A549 treated with dexamethasone at 1 μM for 4 hours (cell line): ENCODE data around the gene ATP9B. TPM values are rescaled to one million over a fixed set of nuclear protein-coding genes. Genes with fewer than 3 reads are reported as not detected.

Source experiments
- total RNA-seq: library from RNA; stranded (reverse); fragments of 200-300 nt; extraction: Qiagen RNA extraction; gene quantifications from 5 replicates; pipeline ENCODE4 v1.2.3, GENCODE V29; 2022

ATP9B gene, protein sequence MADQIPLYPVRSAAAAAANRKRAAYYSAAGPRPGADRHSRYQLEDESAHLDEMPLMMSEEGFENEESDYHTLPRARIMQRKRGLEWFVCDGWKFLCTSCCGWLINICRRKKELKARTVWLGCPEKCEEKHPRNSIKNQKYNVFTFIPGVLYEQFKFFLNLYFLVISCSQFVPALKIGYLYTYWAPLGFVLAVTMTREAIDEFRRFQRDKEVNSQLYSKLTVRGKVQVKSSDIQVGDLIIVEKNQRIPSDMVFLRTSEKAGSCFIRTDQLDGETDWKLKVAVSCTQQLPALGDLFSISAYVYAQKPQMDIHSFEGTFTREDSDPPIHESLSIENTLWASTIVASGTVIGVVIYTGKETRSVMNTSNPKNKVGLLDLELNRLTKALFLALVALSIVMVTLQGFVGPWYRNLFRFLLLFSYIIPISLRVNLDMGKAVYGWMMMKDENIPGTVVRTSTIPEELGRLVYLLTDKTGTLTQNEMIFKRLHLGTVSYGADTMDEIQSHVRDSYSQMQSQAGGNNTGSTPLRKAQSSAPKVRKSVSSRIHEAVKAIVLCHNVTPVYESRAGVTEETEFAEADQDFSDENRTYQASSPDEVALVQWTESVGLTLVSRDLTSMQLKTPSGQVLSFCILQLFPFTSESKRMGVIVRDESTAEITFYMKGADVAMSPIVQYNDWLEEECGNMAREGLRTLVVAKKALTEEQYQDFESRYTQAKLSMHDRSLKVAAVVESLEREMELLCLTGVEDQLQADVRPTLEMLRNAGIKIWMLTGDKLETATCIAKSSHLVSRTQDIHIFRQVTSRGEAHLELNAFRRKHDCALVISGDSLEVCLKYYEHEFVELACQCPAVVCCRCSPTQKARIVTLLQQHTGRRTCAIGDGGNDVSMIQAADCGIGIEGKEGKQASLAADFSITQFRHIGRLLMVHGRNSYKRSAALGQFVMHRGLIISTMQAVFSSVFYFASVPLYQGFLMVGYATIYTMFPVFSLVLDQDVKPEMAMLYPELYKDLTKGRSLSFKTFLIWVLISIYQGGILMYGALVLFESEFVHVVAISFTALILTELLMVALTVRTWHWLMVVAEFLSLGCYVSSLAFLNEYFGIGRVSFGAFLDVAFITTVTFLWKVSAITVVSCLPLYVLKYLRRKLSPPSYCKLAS
- total RNA-seq: 12.6 to 21.0 TPM (median 16.9 TPM) in 5 replicates

DNA sequence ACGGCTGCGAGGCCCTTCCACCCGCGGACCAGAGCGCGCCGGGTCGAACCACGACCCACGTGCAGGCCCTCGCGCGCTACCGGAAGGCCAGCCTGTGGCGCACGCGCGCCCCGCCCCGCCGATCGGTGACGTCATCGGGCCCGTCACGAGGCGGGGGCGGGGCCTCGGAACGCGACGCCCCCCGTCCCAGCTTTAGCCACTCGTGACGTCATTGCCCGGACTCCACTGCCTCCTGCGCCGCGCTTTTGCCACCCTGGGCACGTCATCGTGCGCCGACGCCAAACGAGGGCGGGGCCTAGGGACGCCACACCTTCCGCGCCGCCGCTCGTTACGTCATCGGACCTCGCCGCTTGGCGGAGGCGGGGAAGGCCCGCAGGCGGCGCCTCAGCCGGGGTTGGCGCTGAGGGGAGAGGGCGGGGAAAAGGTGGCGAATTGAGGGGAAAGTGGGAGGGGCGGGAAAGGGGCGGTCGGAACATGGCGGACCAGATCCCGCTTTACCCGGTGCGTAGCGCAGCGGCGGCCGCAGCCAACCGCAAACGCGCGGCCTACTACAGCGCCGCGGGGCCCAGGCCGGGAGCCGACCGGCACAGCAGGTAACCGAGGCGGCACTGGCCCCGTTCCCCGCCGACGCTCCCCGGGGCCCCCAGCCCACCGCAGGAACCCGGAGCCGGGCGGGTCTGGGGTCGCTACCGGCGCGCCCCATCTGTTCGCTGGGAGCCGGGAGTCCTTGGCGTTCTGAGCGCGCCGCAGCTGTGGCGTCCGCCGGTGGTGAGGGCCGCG, at the start of gene ATP9B:
TSS of gene ATP9B (plus strand) at position 458 of the 780 bp plus-strand sequence. CDS start at position 475, 17 bp downstream.

GRCh38 chr18:79395761-79396404, 326.7 kb downstream of the ATP9B start, which contains the start of gene NFATC1:
Gene NFATC1, plus strand, starts transcription at chr18:79395930. Its CDS starts 295 bp downstream, at chr18:79396225.

Other genes starting within 250 kb of the ATP9B start
- not detected in 5 replicates for gene SALL3, start 89.6 kb upstream of the ATP9B start, total RNA-seq